HK-2 (cell line): ENCODE measurements around the gene RPL35.

Experiments used
- DNase-seq: peaks from one replicate; pipeline ENCODE4 v3.0.0-alpha.2; 2018; ENCODE audit not compliant: unreplicated experiment

The RPL35 gene

GRCh38 chr9:124877021-124877782, 15.4 kb upstream of the RPL35 start:
- no peak for DNase-seq

GRCh38 chr9:124875501-124875900, 13.7 kb upstream of the RPL35 start:
- no peak for DNase-seq

- DNase-seq, result no peak
Measured at GRCh38 chr9:124873664-124874063, 11.9 kb upstream of the RPL35 start.

GRCh38 chr9:124871156-124871561, 9.4 kb upstream of the RPL35 start:
- DNase-seq, result no peak

- DNase-seq, result no peak
Measured at GRCh38 chr9:124870723-124871122, 9.0 kb upstream of the RPL35 start.

GRCh38 chr9:124869986-124870560, 8.3 kb upstream of the RPL35 start:
- peak; percentile 40 for DNase-seq

GRCh38 chr9:124869466-124869985, 7.8 kb upstream of the RPL35 start:
- peak; percentile 58 for DNase-seq

- peak; percentile 90 for DNase-seq
Measured at GRCh38 chr9:124868511-124869465, 7.0 kb upstream of the RPL35 start.

- DNase-seq, result no peak
Measured at GRCh38 chr9:124863371-124863871, 1.7 kb upstream of the RPL35 start.

GRCh38 chr9:124860582-124861341, 995 bp downstream of the RPL35 start:
- DNase-seq, result peak; percentile 13

GRCh38 chr9:124859803-124860581, 1.8 kb downstream of the RPL35 start:
- DNase-seq, result no peak

GRCh38 chr9:124858330-124859046, 3.3 kb downstream of the RPL35 start:
- DNase-seq, result no peak

- no peak for DNase-seq
Measured at GRCh38 chr9:124857533-124858162, 4.1 kb downstream of the RPL35 start.

GRCh38 chr9:124855944-124856765, 5.6 kb downstream of the RPL35 start:
- peak; percentile 62 for DNase-seq

GRCh38 chr9:124855566-124855943, 6.2 kb downstream of the RPL35 start:
- DNase-seq, result no peak

GRCh38 chr9:124854822-124855221, 6.9 kb downstream of the RPL35 start:
- no peak for DNase-seq

GRCh38 chr9:124854161-124854560, 7.6 kb downstream of the RPL35 start:
- no peak for DNase-seq

- DNase-seq, result no peak
Measured at GRCh38 chr9:124853605-124854143, 8.1 kb downstream of the RPL35 start.
